Measurements from ENCODE around the gene TMEM86A.

DNA sequence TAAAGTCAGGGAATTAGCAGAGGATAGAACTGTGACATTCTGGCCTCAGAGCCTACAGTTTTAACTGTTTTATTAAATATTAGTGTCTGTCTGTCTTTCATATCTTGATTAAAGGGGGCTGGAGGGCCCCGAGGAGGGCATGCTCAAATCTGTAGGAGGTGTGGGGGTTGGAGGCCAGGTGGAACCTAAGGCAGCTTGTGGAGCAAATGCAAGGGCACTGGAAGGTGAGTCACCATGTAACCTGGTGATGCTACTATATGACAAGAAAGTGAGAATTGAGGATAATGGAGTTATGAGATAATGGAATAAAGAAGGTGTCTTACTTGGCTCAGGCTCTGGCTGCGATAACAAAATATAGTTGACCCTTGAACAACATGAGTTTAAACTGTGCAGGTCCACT lies 27.3 kb upstream of the TMEM86A start:
- TF ChIP-seq POLR2A (IDR thresholded peaks at IDR 0.05; ENCODE audit: low read length) (no peak), GATA1 (IDR thresholded peaks at IDR 0.05; ENCODE audit: low read depth, low read length) (no peak)

Measured in erythroblast (primary cell).